Measurements from ENCODE around the gene PDCD2L.
"Not testable (repeated sequence)": the region's sequence is repeated elsewhere in the genome, so short reads cannot be mapped to it uniquely, and the experiment has no call there.

Gene PDCD2L

GRCh38 chr19:34411216-34411615, 7.0 kb downstream of the PDCD2L start:
- DNase-seq (ENCODE audit: low read depth, low spot score), result no peak

GRCh38 chr19:34416021-34416545, 11.9 kb downstream of the PDCD2L start:
- DNase-seq (ENCODE audit: low read depth, low spot score), result no peak

- no peak for DNase-seq (ENCODE audit: low read depth, low spot score)
These were observed 14.1 kb downstream of the PDCD2L start for GRCh38 chr19:34418300-34418699.

GRCh38 chr19:34426096-34426661, 22.0 kb downstream of the PDCD2L start:
- no peak for DNase-seq (ENCODE audit: low read depth, low spot score)

- no peak for DNase-seq (ENCODE audit: low read depth, low spot score)
These were observed 24.5 kb downstream of the PDCD2L start for GRCh38 chr19:34428549-34429285.

- no peak for DNase-seq (ENCODE audit: low read depth, low spot score)
These were observed 25.4 kb downstream of the PDCD2L start for GRCh38 chr19:34429553-34429952.

- peak; percentile 9 for DNase-seq (ENCODE audit: low read depth, low spot score)
These were observed 26.8 kb downstream of the PDCD2L start for GRCh38 chr19:34430738-34431625.

GRCh38 chr19:34431681-34432402, 27.6 kb downstream of the PDCD2L start:
- DNase-seq (ENCODE audit: low read depth, low spot score), result no peak

GRCh38 chr19:34432797-34433196, 28.6 kb downstream of the PDCD2L start:
- peak; percentile 2 for DNase-seq (ENCODE audit: low read depth, low spot score)

GRCh38 chr19:34436716-34437115, 32.5 kb downstream of the PDCD2L start:
- DNase-seq (ENCODE audit: low read depth, low spot score), result no peak

- no peak for DNase-seq (ENCODE audit: low read depth, low spot score)
These were observed 44.0 kb downstream of the PDCD2L start for GRCh38 chr19:34448191-34448590.

- DNase-seq (ENCODE audit: low read depth, low spot score), result no peak
These were observed 48.5 kb downstream of the PDCD2L start for GRCh38 chr19:34452723-34453122.

GRCh38 chr19:34454091-34454490, 49.9 kb downstream of the PDCD2L start:
- DNase-seq (ENCODE audit: low read depth, low spot score), result no peak

GRCh38 chr19:34454685-34455084, 50.5 kb downstream of the PDCD2L start:
- no peak for DNase-seq (ENCODE audit: low read depth, low spot score)

GRCh38 chr19:34455783-34456480, 51.7 kb downstream of the PDCD2L start:
- not testable (repeated sequence) for DNase-seq (ENCODE audit: low read depth, low spot score)

- DNase-seq (ENCODE audit: low read depth, low spot score), result no peak
These were observed 53.2 kb downstream of the PDCD2L start for GRCh38 chr19:34457446-34457845.

GRCh38 chr19:34458677-34459076, 54.5 kb downstream of the PDCD2L start:
- no peak for DNase-seq (ENCODE audit: low read depth, low spot score)

GRCh38 chr19:34459614-34460013, 55.4 kb downstream of the PDCD2L start:
- DNase-seq (ENCODE audit: low read depth, low spot score), result no peak

- no peak for DNase-seq (ENCODE audit: low read depth, low spot score)
These were observed 57.3 kb downstream of the PDCD2L start for GRCh38 chr19:34461375-34462100.

- DNase-seq (ENCODE audit: low read depth, low spot score), result not testable (repeated sequence)
These were observed 60.6 kb downstream of the PDCD2L start for GRCh38 chr19:34464785-34465184.
